GM23248 (cell line): ENCODE results near the gene LPAR1. TPM values are rescaled to one million over a fixed set of nuclear protein-coding genes. Genes with fewer than 3 reads are reported as not detected.

Source experiments
- DNase-seq: peaks from one replicate; pipeline ENCODE4 v3.0.0-alpha.2; 2015
- H2AFZ ChIP-seq: fragments of 200-600 bp; sonication (generic); 2 replicates; pipeline ENCODE4 v1.6.1; 2016; ENCODE audit warnings: antibody characterized with exemption
- H3F3A ChIP-seq: fragments of 200-600 bp; sonication (generic); 2 replicates; pipeline ENCODE4 v1.6.1; 2016; ENCODE audit warnings: mild to moderate bottlenecking, antibody characterized with exemption, mixed run types; ENCODE audit not compliant: insufficient read depth
- H3K27ac ChIP-seq: fragments of 200-600 bp; sonication (generic); 2 replicates; pipeline ENCODE4 v1.5.1; 2016; ENCODE audit warnings: mild to moderate bottlenecking
- H3K27me3 ChIP-seq: fragments of 200-600 bp; sonication (generic); replicated peaks from 2 replicates; pipeline ENCODE4 v1.6.1; 2016; ENCODE audit warnings: mild to moderate bottlenecking; ENCODE audit not compliant: insufficient read depth
- H3K36me3 ChIP-seq: fragments of 200-600 bp; sonication (generic); 2 replicates; pipeline ENCODE4 v1.6.1; 2016; ENCODE audit warnings: low read depth, mild to moderate bottlenecking
- H3K4me1 ChIP-seq: fragments of 200-600 bp; sonication (generic); 2 replicates; pipeline ENCODE4 v1.6.1; 2016; ENCODE audit warnings: mild to moderate bottlenecking; ENCODE audit not compliant: insufficient read depth
- H3K4me2 ChIP-seq: fragments of 200-600 bp; sonication (generic); one replicate; pipeline ENCODE4 v1.6.1; 2016; ENCODE audit warnings: mild to moderate bottlenecking; ENCODE audit not compliant: unreplicated experiment
- H3K4me3 ChIP-seq: fragments of 200-600 bp; sonication (generic); 2 replicates; pipeline ENCODE4 v1.5.1; 2016; ENCODE audit warnings: mild to moderate bottlenecking
- H3K79me2 ChIP-seq: fragments of 200-600 bp; sonication (generic); 2 replicates; pipeline ENCODE4 v1.6.1; 2016; ENCODE audit warnings: mild to moderate bottlenecking; ENCODE audit not compliant: insufficient read depth
- H3K9ac ChIP-seq: fragments of 200-600 bp; sonication (generic); 2 replicates; pipeline ENCODE4 v1.6.1; 2016; ENCODE audit warnings: mild to moderate bottlenecking
- H3K9me2 ChIP-seq: fragments of 200-600 bp; sonication (generic); 2 replicates; pipeline ENCODE4 v1.6.1; 2016; ENCODE audit warnings: mixed run types, mild to moderate bottlenecking, moderate library complexity; ENCODE audit not compliant: insufficient read depth
- H3K9me3 ChIP-seq: fragments of 200-600 bp; sonication (generic); one replicate; pipeline ENCODE4 v1.6.1; 2017; ENCODE audit warnings: low read depth
- H4K20me1 ChIP-seq: fragments of 200-600 bp; sonication (generic); 2 replicates; pipeline ENCODE4 v1.6.0; 2016; ENCODE audit not compliant: insufficient read depth
- EZH2 ChIP-seq: fragments of 200-600 bp; sonication (generic); IDR thresholded peaks from 2 replicates; pipeline ENCODE4 v1.6.1; 2018; ENCODE audit warnings: antibody characterized with exemption, mild to moderate bottlenecking; ENCODE audit not compliant: insufficient read depth, poor library complexity, severe bottlenecking
- EZH2phosphoT487 ChIP-seq: fragments of 200-600 bp; sonication (generic); IDR thresholded peaks from 2 replicates; pipeline ENCODE4 v1.6.1; 2018; ENCODE audit warnings: antibody characterized with exemption, moderate library complexity, mild to moderate bottlenecking, low read depth; ENCODE audit not compliant: insufficient read depth
- WGBS, 2 experiments: methylation state at CpG; one replicate each; pipeline ENCODE4 v1.1.6; 2015 to 2017; ENCODE audit warnings: low lambda C conversion rate in 2 of 2, low coverage in 1 of 2; ENCODE audit errors: missing lambda C conversion rate in 2 of 2; 5-methylcytosine and 5-hydroxymethylcytosine counted together
- in situ Hi-C: fragments of 300-500 bp; cut with MboI; formaldehyde crosslinking; loops from 2 replicates; pipeline ENCODE4 v1.15.0; 2020
- polyA plus RNA-seq: library from polyadenylated mRNA; unstranded; fragments of >200 nt; fragmentation: Nextera tagmentation; extraction: Ambion mirVana; gene quantifications from 2 replicates; pipeline ENCODE4 v1.2.1, GENCODE V29; 2016
- total RNA-seq: library from RNA; depleted of rRNA; stranded (reverse); fragments of >200 nt; shearing (Covaris generic); gene quantifications from 2 replicates; pipeline ENCODE4 v1.2.3, GENCODE V29; 2014

Gene LPAR1
- total and polyA plus RNA-seq, 2 experiments from 2014 or later: 40.1 to 90.8 TPM

DNA sequence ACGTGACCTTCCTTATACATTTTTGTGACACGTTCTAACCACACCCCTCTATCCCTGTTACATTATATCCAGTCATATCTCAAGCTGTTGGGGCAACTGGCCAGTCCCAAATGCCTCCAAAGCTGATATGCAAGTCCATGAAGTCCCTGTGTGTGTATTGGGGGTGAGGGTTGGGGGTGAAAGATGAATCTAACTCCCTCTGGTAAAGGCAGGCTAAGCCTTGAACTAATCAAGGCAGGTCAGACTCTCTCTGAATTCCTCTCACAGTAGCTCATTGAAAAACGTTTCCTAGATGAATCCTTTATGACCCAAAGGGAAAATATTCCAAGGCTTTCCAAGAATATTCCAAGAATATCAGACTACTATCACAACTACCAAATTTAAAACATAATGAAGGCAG lies 195.3 kb downstream of the LPAR1 start:
- H3K27me3 ChIP-seq: no peaks in the 10 kb centered on the region
- H3K4me3 ChIP-seq: no peak overlapping the region
- no peak overlapping the region for H3K27ac ChIP-seq
- no peaks in the 10 kb centered on the region for H3K9me2 ChIP-seq
- peak; percentile 46 for DNase-seq
- peaks cover 17% of the 10 kb centered on the region for H3K4me1 ChIP-seq
- H3K4me2 ChIP-seq: no peak overlapping the region
- 58 to 61% methylated on average over 3 of the region's 3 CpGs for WGBS, 2 experiments
- H3K9ac ChIP-seq: no peak overlapping the region
- no peak overlapping the region for H2AFZ ChIP-seq
- in situ Hi-C loops: no loop called here
- no peaks in the 10 kb centered on the region for H3K79me2 ChIP-seq
- peaks cover 7% of the 10 kb centered on the region; the same call in 1 of the 2 replicates for H3F3A ChIP-seq
- H4K20me1 ChIP-seq: no peaks in the 10 kb centered on the region
- no peaks in the 10 kb centered on the region for H3K9me3 ChIP-seq
- TF ChIP-seq EZH2phosphoT487: no peak
- no peak for TF ChIP-seq EZH2
- H3K36me3 ChIP-seq: no peaks in the 10 kb centered on the region

DNA sequence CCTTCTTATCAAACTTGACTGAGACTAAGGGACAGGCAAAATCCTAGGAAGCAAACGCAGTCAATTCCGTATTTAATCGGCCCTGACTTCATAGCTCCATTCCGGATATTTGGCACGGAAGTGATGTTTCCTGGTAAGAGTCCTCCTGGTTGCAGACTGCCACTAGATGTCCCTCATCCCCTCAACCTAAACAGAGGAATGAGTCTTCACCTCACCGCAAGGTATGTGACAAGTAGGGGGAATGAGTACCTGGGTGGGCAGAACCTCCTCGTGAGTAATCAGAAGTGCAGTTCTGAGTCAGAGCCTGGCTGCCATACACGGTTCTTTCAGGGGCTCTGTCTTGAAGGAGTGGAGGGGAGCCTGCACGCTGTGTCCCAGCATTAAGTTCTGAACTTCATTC lies 196.1 kb downstream of the LPAR1 start:
- H3K27ac ChIP-seq: no peak overlapping the region
- in situ Hi-C loops: no loop called here
- no peaks in the 10 kb centered on the region for H3K27me3 ChIP-seq
- H3K4me1 ChIP-seq: peaks cover 10% of the 10 kb centered on the region; the same call in 1 of the 2 replicates
- no peak overlapping the region for H3K4me3 ChIP-seq
- no peaks in the 10 kb centered on the region for H3F3A ChIP-seq
- no peaks in the 10 kb centered on the region for H3K36me3 ChIP-seq
- no peaks in the 10 kb centered on the region for H3K9me3 ChIP-seq
- H3K9me2 ChIP-seq: no peaks in the 10 kb centered on the region
- H3K79me2 ChIP-seq: no peaks in the 10 kb centered on the region
- H2AFZ ChIP-seq: no peak overlapping the region
- H3K4me2 ChIP-seq: no peak overlapping the region
- no peak for DNase-seq
- 91 to 92% methylated on average over 9 of the region's 9 CpGs for WGBS, 2 experiments
- H3K9ac ChIP-seq: no peak overlapping the region
- H4K20me1 ChIP-seq: no peaks in the 10 kb centered on the region
- TF ChIP-seq EZH2phosphoT487: no peak
- no peak for TF ChIP-seq EZH2

DNA sequence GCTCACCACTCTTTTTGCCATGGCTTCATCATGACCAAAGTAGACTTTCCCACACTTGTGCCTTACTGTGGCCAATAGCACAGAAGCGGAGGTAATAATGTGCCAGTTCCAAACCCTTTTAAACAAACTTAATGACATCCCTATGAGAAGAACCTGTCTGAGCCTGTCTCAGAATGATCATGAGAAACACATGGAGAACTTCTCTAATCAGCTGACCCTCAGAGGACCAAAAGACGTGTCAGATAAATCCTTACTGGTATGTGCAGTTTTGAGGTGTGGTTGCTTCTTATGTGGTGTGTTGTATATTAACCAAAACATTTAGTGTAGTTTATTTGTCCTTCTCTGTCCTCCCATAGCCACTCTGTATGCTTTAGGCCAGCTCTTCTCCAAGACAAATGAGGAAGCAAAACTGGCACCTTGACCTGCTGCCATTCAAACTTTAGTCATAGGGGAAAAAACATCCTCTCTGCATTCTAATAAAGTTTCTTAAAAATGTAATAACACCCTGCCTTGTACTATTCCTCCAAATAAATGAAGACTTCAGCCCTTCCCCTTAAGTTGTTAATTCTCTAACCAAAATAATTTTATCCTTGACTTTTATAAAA lies 200.8 kb downstream of the LPAR1 start:
- Histone ChIP-seq H2AFZ (no peak overlapping the region), H3K9me2 (no peaks in the 10 kb centered on the region), H3K4me3 (no peak overlapping the region), H3K4me1 (peaks cover 33% of the 10 kb centered on the region), H3K4me2 (no peak overlapping the region), H3K27ac (no peak overlapping the region), H3K36me3 (no peaks in the 10 kb centered on the region), H3F3A (peaks cover 18% of the 10 kb centered on the region), H4K20me1 (no peaks in the 10 kb centered on the region), H3K9ac (no peak overlapping the region), H3K79me2 (no peaks in the 10 kb centered on the region), H3K9me3 (no peaks in the 10 kb centered on the region), H3K27me3 (no peaks in the 10 kb centered on the region)
- TF ChIP-seq EZH2phosphoT487 (no peak), EZH2 (no peak)
- in situ Hi-C loops: no loop called here
- WGBS, 2 experiments: 95% methylated on average over 2 of the region's 2 CpGs
- DNase-seq: no peak

DNA sequence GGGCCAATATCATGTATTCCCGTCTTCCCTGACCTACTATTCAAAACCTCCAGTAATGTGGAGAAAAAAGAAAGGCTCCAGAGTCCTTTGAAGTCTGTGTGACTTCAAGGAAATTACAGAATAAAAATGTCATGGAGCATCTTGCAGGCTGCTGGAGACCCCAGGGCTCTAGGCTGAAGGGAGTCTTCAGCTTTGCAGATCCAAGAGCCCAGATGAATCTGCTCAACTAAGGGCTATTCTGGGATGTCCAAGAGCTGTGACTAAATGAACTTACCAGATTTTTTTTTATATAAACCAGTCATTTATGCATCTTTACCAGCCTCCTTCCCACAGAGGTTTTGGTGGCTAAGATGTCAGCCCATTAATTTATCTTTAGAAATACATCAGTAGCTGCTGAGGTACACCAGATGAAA lies 202.4 kb downstream of the LPAR1 start:
- H3F3A ChIP-seq: peaks cover 18% of the 10 kb centered on the region
- in situ Hi-C loops: no loop called here
- H3K27me3 ChIP-seq: no peaks in the 10 kb centered on the region
- no peaks in the 10 kb centered on the region for H3K79me2 ChIP-seq
- no peak overlapping the region for H3K9ac ChIP-seq
- H3K36me3 ChIP-seq: no peaks in the 10 kb centered on the region
- TF ChIP-seq EZH2phosphoT487 (no peak), EZH2 (no peak)
- peak; percentile 61 for DNase-seq
- no peaks in the 10 kb centered on the region for H4K20me1 ChIP-seq
- H3K27ac ChIP-seq: peak overlapping the region; percentile 76
- H3K9me2 ChIP-seq: no peaks in the 10 kb centered on the region
- peaks cover 34% of the 10 kb centered on the region for H3K4me1 ChIP-seq
- H3K9me3 ChIP-seq: no peaks in the 10 kb centered on the region
- peak overlapping the region; percentile 74 for H3K4me2 ChIP-seq
- WGBS, 2 experiments: 32 to 49% methylated on average over 1 of the region's 1 CpG
- H3K4me3 ChIP-seq: peak overlapping the region; percentile 36
- H2AFZ ChIP-seq: no peak overlapping the region
